Activated CD4-positive, alpha-beta T cell treated with anti-CD3 and anti-CD28 coated beads, Interleukin-2, amount 10 ng/mL, durations not matched to agents 24 days and 14 days (primary cell): Measurements from ENCODE around the gene USP16. TPM values are rescaled to one million over a fixed set of nuclear protein-coding genes. Genes with fewer than 3 reads are reported as not detected.
"Not testable (repeated sequence)": the region's sequence is repeated elsewhere in the genome, so short reads cannot be mapped to it uniquely, and the experiment has no call there.

Experiments used
- DNase-seq: peaks from one replicate; pipeline ENCODE4 v3.0.0; 2022
- H3K27ac Mint-ChIP-seq: one replicate; pipeline ENCODE4 v1.8.0; 2022; ENCODE audit warnings: mild to moderate bottlenecking, mixed read lengths
- H3K27me3 Mint-ChIP-seq: one replicate; pipeline ENCODE4 v1.8.0; 2022; ENCODE audit warnings: mixed read lengths
- H3K36me3 Mint-ChIP-seq: one replicate; pipeline ENCODE4 v1.8.0; 2022; ENCODE audit warnings: low read depth, mild to moderate bottlenecking, mixed read lengths
- H3K4me1 Mint-ChIP-seq: one replicate; pipeline ENCODE4 v1.8.0; 2021; ENCODE audit warnings: mixed read lengths
- H3K4me3 Mint-ChIP-seq: one replicate; pipeline ENCODE4 v1.8.0; 2022; ENCODE audit warnings: mild to moderate bottlenecking, moderate library complexity, mixed read lengths
- H3K9me3 Mint-ChIP-seq: one replicate; pipeline ENCODE4 v1.8.0; 2021; ENCODE audit warnings: mixed read lengths
- intact Hi-C: fragments of 100-400 bp; cut with micrococcal nuclease; formaldehyde crosslinking; loops from one replicate; pipeline ENCODE4 v1.15.1; 2023
- total RNA-seq: library from RNA; stranded (reverse); gene quantifications from 2 replicates; pipeline ENCODE4 v1.2.3, GENCODE V29; 2022

Gene USP16
- total RNA-seq, 1 donor from 2014 or later, result 45.7 TPM

DNA sequence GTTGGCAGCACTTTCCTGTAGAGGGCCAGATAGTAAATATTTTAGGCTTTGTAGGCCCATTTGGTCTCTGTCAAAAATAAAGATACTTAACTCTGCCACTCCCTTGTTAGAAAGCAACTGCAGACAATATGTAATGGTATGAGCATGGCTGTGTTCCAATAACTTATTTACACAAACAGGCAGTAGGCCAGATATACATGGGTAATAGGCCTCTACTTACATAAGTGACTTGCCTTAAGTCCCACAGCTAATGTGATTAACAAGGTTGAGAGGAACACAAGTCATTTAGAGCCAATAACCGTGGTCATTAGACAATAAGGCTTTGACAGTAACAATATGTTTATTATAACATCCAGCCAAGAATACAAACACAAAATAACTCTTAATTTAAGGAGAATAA lies 31.5 kb downstream of the USP16 start:
- no peak overlapping the region for H3K4me3 Mint-ChIP-seq
- no peak for DNase-seq
- no peaks in the 10 kb centered on the region for H3K4me1 Mint-ChIP-seq
- H3K27me3 Mint-ChIP-seq, result no peaks in the 10 kb centered on the region
- no peak overlapping the region for H3K27ac Mint-ChIP-seq
- no peaks in the 10 kb centered on the region for H3K9me3 Mint-ChIP-seq
- intact Hi-C loops, result no loop called here
- H3K36me3 Mint-ChIP-seq, result peaks cover 41% of the 10 kb centered on the region

DNA sequence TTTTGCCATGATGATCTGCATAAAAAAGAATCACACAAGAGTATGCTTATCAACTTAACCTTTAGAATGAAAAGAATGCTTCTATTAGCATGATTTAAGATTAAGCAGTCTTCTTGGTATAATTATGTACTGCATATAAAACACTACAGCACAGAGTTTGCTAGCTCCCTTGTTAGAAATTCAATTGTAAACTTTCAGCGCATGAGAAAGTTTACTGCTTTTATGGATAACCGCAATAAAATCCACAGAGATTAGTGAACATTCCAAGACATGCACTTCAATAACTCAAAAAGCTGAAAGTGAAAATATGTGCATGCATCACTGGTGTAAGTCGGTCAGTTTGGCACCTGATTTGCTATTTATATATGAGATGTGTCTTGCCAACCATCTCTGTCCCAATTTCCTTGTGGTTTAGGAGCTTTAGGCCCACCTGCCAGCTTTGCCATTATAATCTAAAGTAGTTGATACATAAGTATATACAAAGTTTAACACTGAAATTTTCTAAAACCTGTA lies 32.1 kb downstream of the USP16 start:
- peaks cover 47% of the 10 kb centered on the region for H3K36me3 Mint-ChIP-seq
- no peak for DNase-seq
- intact Hi-C loops, result no loop called here

GRCh38 chr21:29064850-29065481 lies 40.5 kb downstream of the USP16 start:
- Mint-ChIP-seq H3K36me3 (peaks cover 72% of the 10 kb centered on the region), H3K27me3 (no peaks in the 10 kb centered on the region), H3K4me3 (no peak overlapping the region), H3K9me3 (no peaks in the 10 kb centered on the region), H3K27ac (no peak overlapping the region), H3K4me1 (peaks cover 10% of the 10 kb centered on the region)
- DNase-seq, result no peak
- intact Hi-C loops, result no loop called here

More for the DNA sequence above, 32.1 kb downstream of the USP16 start:
- Mint-ChIP-seq H3K4me3 (no peak overlapping the region), H3K27ac (no peak overlapping the region), H3K9me3 (no peaks in the 10 kb centered on the region), H3K4me1 (peaks cover 2% of the 10 kb centered on the region), H3K27me3 (no peaks in the 10 kb centered on the region)

GRCh38 chr21:29072873-29073221 lies 48.4 kb downstream of the USP16 start:
- H3K4me1 Mint-ChIP-seq, result peaks cover 44% of the 10 kb centered on the region
- no peaks in the 10 kb centered on the region for H3K9me3 Mint-ChIP-seq

GRCh38 chr21:29073222-29074006 lies 48.9 kb downstream of the USP16 start, which contains the start of gene CCT8:
TSS of gene CCT8 (minus strand) at chr21:29073648. CDS start at chr21:29073590, 58 bp downstream.
- peak within 1 kb of the TSS; percentile 99 for H3K27ac Mint-ChIP-seq
- H3K9me3 Mint-ChIP-seq, result no peaks in the 10 kb centered on the region
- peaks cover 47% of the 10 kb centered on the region for H3K4me1 Mint-ChIP-seq
- H3K36me3 Mint-ChIP-seq, result peaks cover 31% of the 10 kb centered on the region
- DNase-seq, result peak; percentile 99
- H3K4me3 Mint-ChIP-seq, result peak within 1 kb of the TSS; percentile 100
- intact Hi-C loops, result loop anchor here (1.0 to 5.0 kb wide), 6 partner anchors 49 to 274 kb away; partner anchors contain the start of gene USP16
- no peaks in the 10 kb centered on the region for H3K27me3 Mint-ChIP-seq

More at GRCh38 chr21:29072873-29073221, 48.4 kb downstream of the USP16 start:
- intact Hi-C loops, result loop anchor here (1.0 to 5.0 kb wide), 6 partner anchors 49 to 274 kb away; partner anchors contain the start of gene USP16
- Mint-ChIP-seq H3K27me3 (no peaks in the 10 kb centered on the region), H3K4me3 (peak overlapping the region; percentile 100), H3K27ac (peak overlapping the region; percentile 99), H3K36me3 (peaks cover 32% of the 10 kb centered on the region)
- no peak for DNase-seq

DNA sequence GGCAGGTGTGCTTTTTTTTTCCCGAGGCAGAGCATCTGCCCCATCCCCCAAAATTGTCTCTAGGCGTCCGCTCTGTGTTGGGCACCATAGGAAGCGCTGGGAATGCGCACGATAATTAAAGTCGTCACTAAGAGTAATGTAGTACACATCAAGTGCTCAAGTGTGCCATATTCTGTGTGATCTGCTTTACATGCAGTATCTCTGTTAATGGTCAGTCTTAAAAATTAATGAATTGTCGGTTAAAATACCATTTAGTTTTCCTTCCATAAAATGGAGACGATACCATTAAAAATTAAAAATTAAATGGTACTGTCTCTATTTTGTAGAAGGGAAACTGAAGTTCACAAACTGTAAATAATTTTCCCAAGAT lies 49.5 kb downstream of the USP16 start:
- no peaks in the 10 kb centered on the region for H3K27me3 Mint-ChIP-seq
- H3K27ac Mint-ChIP-seq, result peak overlapping the region; percentile 99
- peaks cover 52% of the 10 kb centered on the region for H3K4me1 Mint-ChIP-seq
- H3K9me3 Mint-ChIP-seq, result peaks cover 4% of the 10 kb centered on the region
- no peak for DNase-seq
- intact Hi-C loops, result loop anchor here (5.0 kb wide), 1 partner anchor 273 kb away; no protein-coding TSS in a partner anchor
- peak overlapping the region; percentile 100 for H3K4me3 Mint-ChIP-seq
- peaks cover 29% of the 10 kb centered on the region for H3K36me3 Mint-ChIP-seq

DNA sequence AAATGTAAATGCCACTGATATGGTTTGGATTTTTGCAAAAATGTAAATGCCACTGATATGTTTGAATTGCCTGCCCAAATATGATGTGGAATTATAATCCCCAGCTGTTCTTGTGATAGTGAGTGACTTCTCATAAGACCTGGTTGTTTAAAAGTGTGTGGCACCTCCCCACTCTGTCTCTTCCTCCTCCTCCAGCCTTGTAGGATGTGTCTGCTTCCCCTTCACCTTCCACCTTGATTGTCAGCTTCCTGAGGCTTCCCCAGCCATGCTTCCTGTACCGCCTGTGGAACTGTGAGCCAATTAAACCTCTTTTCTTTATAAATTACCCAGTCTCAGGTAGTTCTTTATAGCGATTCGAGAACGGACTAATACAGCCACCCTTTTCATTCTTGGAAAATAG lies 50.3 kb downstream of the USP16 start:
- H3K27ac Mint-ChIP-seq, result peak overlapping the region; percentile 49
- H3K4me1 Mint-ChIP-seq, result peaks cover 56% of the 10 kb centered on the region
- intact Hi-C loops, result loop anchor here (5.0 kb wide), 3 partner anchors 123 to 273 kb away; no protein-coding TSS in a partner anchor
- H3K36me3 Mint-ChIP-seq, result peaks cover 24% of the 10 kb centered on the region
- peaks cover 5% of the 10 kb centered on the region for H3K9me3 Mint-ChIP-seq
- no peak for DNase-seq
- H3K27me3 Mint-ChIP-seq, result no peaks in the 10 kb centered on the region
- peak overlapping the region; percentile 49 for H3K4me3 Mint-ChIP-seq

- DNase-seq, result no peak
- Mint-ChIP-seq H3K36me3 (peaks cover 22% of the 10 kb centered on the region), H3K9me3 (peaks cover 5% of the 10 kb centered on the region), H3K4me3 (peak overlapping the region; percentile 83), H3K27me3 (no peaks in the 10 kb centered on the region), H3K4me1 (peaks cover 59% of the 10 kb centered on the region), H3K27ac (peak overlapping the region; percentile 95)
- intact Hi-C loops, result loop anchor here (2.0 to 5.0 kb wide), 3 partner anchors 15 to 156 kb away; no protein-coding TSS in a partner anchor
These were observed 51.4 kb downstream of the USP16 start for GRCh38 chr21:29075706-29076466.

DNA sequence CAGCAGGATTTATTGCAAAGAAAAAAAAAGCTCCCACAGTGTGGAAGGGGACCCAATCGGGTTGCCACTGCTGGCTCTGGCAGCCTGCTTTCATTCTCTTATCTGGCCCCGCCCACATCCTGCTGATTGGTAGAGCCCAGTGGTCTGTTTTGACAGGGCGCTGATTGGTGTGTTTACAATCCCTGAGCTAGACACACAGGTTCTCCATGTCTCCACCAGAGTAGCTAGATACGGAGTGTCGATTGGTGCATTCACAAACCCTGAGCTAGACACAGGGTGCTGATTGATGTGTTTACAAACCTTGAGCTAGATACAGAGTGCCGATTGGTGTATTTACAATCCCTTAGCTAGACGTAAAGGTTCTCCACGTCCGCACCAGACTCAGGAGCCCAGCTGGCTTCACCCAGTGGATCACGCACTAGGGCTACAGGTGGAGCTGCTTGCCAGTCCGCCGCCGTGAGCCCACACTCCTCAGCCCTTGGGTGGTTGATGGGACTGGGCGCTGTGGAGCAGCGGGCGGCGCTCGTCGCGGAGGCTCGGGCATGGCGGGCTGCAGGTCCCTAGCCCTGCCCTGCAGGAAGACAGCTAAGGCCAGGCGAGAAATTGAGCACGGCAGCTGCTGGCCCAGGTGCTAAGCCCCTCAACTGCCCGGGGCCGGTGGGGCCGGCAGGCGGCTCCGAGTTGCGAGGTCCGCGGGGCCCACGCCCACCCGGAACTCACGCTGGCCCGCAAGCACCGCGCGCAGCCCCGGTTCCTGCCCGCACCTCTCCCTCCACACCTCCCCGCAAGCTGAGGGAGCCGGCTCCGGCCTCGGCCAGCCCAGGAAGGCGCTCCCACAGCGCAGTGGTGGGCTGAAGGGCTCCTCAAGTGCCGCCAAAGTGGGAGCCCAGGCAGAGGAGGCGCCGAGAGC lies 52.5 kb downstream of the USP16 start:
- peak overlapping the region; percentile 95 for H3K27ac Mint-ChIP-seq
- intact Hi-C loops, result loop anchor here (2.0 to 5.0 kb wide), 3 partner anchors 14 to 155 kb away; no protein-coding TSS in a partner anchor
- H3K27me3 Mint-ChIP-seq, H3K9me3 Mint-ChIP-seq: not testable (repeated sequence)
- peak overlapping the region; percentile 88 for H3K4me3 Mint-ChIP-seq
- DNase-seq, result peak; percentile 93
- H3K4me1 Mint-ChIP-seq, result peaks cover 52% of the 10 kb centered on the region
- H3K36me3 Mint-ChIP-seq, result peaks cover 17% of the 10 kb centered on the region

GRCh38 chr21:29077651-29078090 lies 53.2 kb downstream of the USP16 start:
- Mint-ChIP-seq H3K36me3 (peaks cover 11% of the 10 kb centered on the region), H3K4me1 (peaks cover 45% of the 10 kb centered on the region), H3K9me3 (peaks cover 5% of the 10 kb centered on the region), H3K27me3 (no peaks in the 10 kb centered on the region), H3K4me3 (peak overlapping the region; percentile 88), H3K27ac (peak overlapping the region; percentile 95)
- DNase-seq, result peak; percentile 76
- intact Hi-C loops, result loop anchor here (2.0 to 5.0 kb wide), 4 partner anchors 13 to 167 kb away; no protein-coding TSS in a partner anchor

- Mint-ChIP-seq H3K36me3 (peaks cover 2% of the 10 kb centered on the region), H3K4me1 (peaks cover 34% of the 10 kb centered on the region), H3K27me3 (no peaks in the 10 kb centered on the region), H3K9me3 (peaks cover 5% of the 10 kb centered on the region), H3K27ac (peak overlapping the region; percentile 77), H3K4me3 (peak overlapping the region; percentile 88)
- peak; percentile 67 for DNase-seq
- intact Hi-C loops, result loop anchor here (2.0 to 5.0 kb wide), 3 partner anchors 118 to 166 kb away; no protein-coding TSS in a partner anchor
These were observed 54.6 kb downstream of the USP16 start for GRCh38 chr21:29078869-29079767.
